Endothelial cell of umbilical vein (primary cell): Measurements from ENCODE around the gene ANP32A. TPM values are rescaled to one million over a fixed set of nuclear protein-coding genes. Genes with fewer than 3 reads are reported as not detected.

Experiments used
- BruUV-seq: library from RNA; stranded (reverse); fragments of 400-500 nt; replicated peaks from 2 replicates; lab custom pipeline; 2021; lab: Mats Ljungman, UMichigan
- CTCF ChIA-PET: fragments of 300-600, 350-600 bp; sonication (Branson Sonifier 250); formaldehyde crosslinking; loops from one replicate; lab custom pipeline; 2021; ENCODE audit warnings: antibody characterized with exemption, inconsistent platforms; lab: Charles Lee
- POLR2A ChIA-PET: fragments of 300-600, 350-600 bp; sonication (Branson Sonifier 250); formaldehyde crosslinking; loops from one replicate; lab custom pipeline; 2021; ENCODE audit warnings: antibody characterized with exemption, inconsistent platforms; lab: Charles Lee
- DNase-seq: peaks from one replicate; pipeline ENCODE4 v3.0.0-alpha.2; 2011; ENCODE audit warnings: low read depth, low spot score
- FAIRE-seq: peaks from 2 replicates; lab custom pipeline; 2011; peaks lifted over from hg19 to GRCh38; lab: Jason Lieb, UNC
- H2AFZ ChIP-seq: 2 replicates; pipeline ENCODE4 v1.6.0; 2012; ENCODE audit warnings: low read depth, low read length, control low read depth, inconsistent platforms
- H3K27ac ChIP-seq: 2 replicates; pipeline ENCODE4 v1.5.1; 2011; ENCODE audit warnings: low read depth, mild to moderate bottlenecking, control low read depth, low read length, moderate library complexity; ENCODE audit not compliant: insufficient read depth
- H3K27me3 ChIP-seq, 2 experiments: 2 replicates each; pipeline versions ENCODE4 v1.6.0 to v1.6.1; 2011; ENCODE audit warnings: low read length in 2 of 2, mixed read lengths in 1 of 2; ENCODE audit not compliant: control insufficient read depth in 2 of 2, insufficient read depth in 2 of 2
- H3K36me3 ChIP-seq, 2 experiments: 2 replicates in 1 of 2; 3 replicates in 1 of 2; pipeline ENCODE4 v1.5.1; 2011; ENCODE audit warnings: low read length in 2 of 2, mild to moderate bottlenecking in 1 of 2, moderate library complexity in 1 of 2; ENCODE audit not compliant: control insufficient read depth in 2 of 2, insufficient read depth in 2 of 2; ENCODE audit errors: extremely low read depth in 1 of 2
- H3K4me1 ChIP-seq: 3 replicates; pipeline ENCODE4 v1.5.1; 2011; ENCODE audit warnings: mild to moderate bottlenecking, low read length; ENCODE audit not compliant: control insufficient read depth, insufficient read depth; ENCODE audit errors: extremely low read depth
- H3K4me2 ChIP-seq: 2 replicates; pipeline ENCODE4 v1.6.1; 2011; ENCODE audit warnings: low read length, control low read depth, mixed read lengths; ENCODE audit not compliant: insufficient read depth
- H3K4me3 ChIP-seq, 3 experiments: fragments of 200-600 bp in 1 of 3; sonication (generic), shearing (Covaris generic) in 1 of 3; replicated peaks in 1 of 3; 2 replicates each; pipeline ENCODE4 v1.5.1; 2011 to 2016; ENCODE audit warnings: control low read depth in 3 of 3, low read length in 3 of 3, mild to moderate bottlenecking in 2 of 3, inconsistent platforms in 1 of 3, low read depth in 1 of 3, moderate library complexity in 1 of 3; ENCODE audit not compliant: insufficient read depth in 1 of 3
- H3K79me2 ChIP-seq: 2 replicates; pipeline ENCODE4 v1.6.0; 2012; ENCODE audit warnings: low read length, inconsistent platforms; ENCODE audit not compliant: control insufficient read depth, insufficient read depth
- H3K9ac ChIP-seq: replicated peaks from 2 replicates; pipeline ENCODE3; 2011; ENCODE audit warnings: low read length, control low read depth; ENCODE audit not compliant: insufficient read depth; ENCODE audit errors: extremely low read depth
- H3K9me1 ChIP-seq: replicated peaks from 3 replicates; pipeline ENCODE4 v1.6.0; 2011; ENCODE audit warnings: mild to moderate bottlenecking, low read length; ENCODE audit not compliant: control insufficient read depth, insufficient read depth; ENCODE audit errors: extremely low read depth
- H3K9me3 ChIP-seq: replicated peaks from 2 replicates; pipeline ENCODE4 v1.5.1; 2012; ENCODE audit warnings: low read length, inconsistent platforms; ENCODE audit not compliant: control insufficient read depth, insufficient read depth
- H4K20me1 ChIP-seq: replicated peaks from 2 replicates; pipeline ENCODE3; 2011; ENCODE audit warnings: mild to moderate bottlenecking, low read length; ENCODE audit not compliant: control insufficient read depth, insufficient read depth; ENCODE audit errors: extremely low read depth
- EZH2 ChIP-seq: IDR thresholded peaks from 2 replicates; pipeline ENCODE4 v1.6.1; 2012; ENCODE audit warnings: borderline replicate concordance, low read depth, mild to moderate bottlenecking, moderate library complexity, low read length, inconsistent platforms; ENCODE audit not compliant: severe bottlenecking
- FOS ChIP-seq: IDR thresholded peaks from 2 replicates; pipeline ENCODE4 v1.6.1; 2011; ENCODE audit warnings: mild to moderate bottlenecking, low read length, moderate library complexity, borderline replicate concordance; ENCODE audit not compliant: insufficient read depth
- GATA2 ChIP-seq: IDR thresholded peaks from 2 replicates; pipeline ENCODE4 v1.7.0; 2011; ENCODE audit warnings: low read depth, mild to moderate bottlenecking, moderate library complexity, mixed read lengths, low read length; ENCODE audit not compliant: insufficient read length, insufficient read depth
- JUN ChIP-seq: IDR thresholded peaks from 2 replicates; pipeline ENCODE4 v1.6.1; 2011; ENCODE audit warnings: borderline replicate concordance, low read depth; ENCODE audit not compliant: insufficient read length, insufficient read depth
- MYC ChIP-seq: IDR thresholded peaks from one replicate; pipeline ENCODE4 v1.6.1; 2011; ENCODE audit warnings: mild to moderate bottlenecking, low read depth, low read length
- POLR2A ChIP-seq: IDR thresholded peaks from 2 replicates; pipeline ENCODE4 v1.6.1; 2012; ENCODE audit warnings: low read depth, mild to moderate bottlenecking, control low read depth, low read length
- POLR2AphosphoS5 ChIP-seq: IDR thresholded peaks from 2 replicates; pipeline ENCODE4 v1.6.1; 2012; ENCODE audit warnings: low read depth, mild to moderate bottlenecking, control low read depth, low read length, moderate library complexity; ENCODE audit not compliant: insufficient read depth
- dilution Hi-C: fragments of 300-500 bp; cut with MboI; formaldehyde crosslinking; loops from one replicate; pipeline ENCODE4 v1.15.0; 2019; ENCODE audit warnings: low sequenced_read_pairs; ENCODE audit not compliant: extremely low pct_ligation_motif_present
- intact Hi-C: fragments of 100-400 bp; cut with micrococcal nuclease; formaldehyde crosslinking; loops from one replicate; pipeline ENCODE4 v1.10.0; 2022
- polyA plus RNA-seq, 4 experiments: library from polyadenylated mRNA; depleted of rRNA in 3 of 4; stranded (reverse) in 3 of 4; unstranded in 1 of 4; fragments of >200 nt; gene quantifications; 2 replicates each; pipeline versions ENCODE4 v1.2.1 to v1.2.3, GENCODE V29; 2011 to 2012; ENCODE audit warnings: missing spikeins in 1 of 4
- total RNA-seq: library from RNA; stranded (reverse); gene quantifications from 2 replicates; pipeline ENCODE4 v1.2.3, GENCODE V29; 2021
- TF ChIP-seq, protein P1 (sequence below), 2 donors: IDR thresholded peaks; 1 replicate in 1 of 2; 2 replicates in 1 of 2; pipeline ENCODE4 v1.5.1; 2011; ENCODE audit warnings: low read length in 2 of 2, mild to moderate bottlenecking in 2 of 2, moderate library complexity in 2 of 2, control low read depth in 1 of 2, inconsistent platforms in 1 of 2, low read depth in 1 of 2; ENCODE audit not compliant: insufficient read depth in 1 of 2; ENCODE audit errors: extremely low read depth in 1 of 2
- TF ChIP-seq, protein P2 (sequence below): IDR thresholded peaks from 2 replicates; pipeline ENCODE4 v1.6.1; 2011; ENCODE audit not compliant: insufficient read depth, insufficient read length

Gene ANP32A
- total and polyA plus RNA-seq, 2 donors (not counting 3 experiments of a cell fraction or from before 2014, with no cell fraction given) = 37.9 to 169 TPM

DNA sequence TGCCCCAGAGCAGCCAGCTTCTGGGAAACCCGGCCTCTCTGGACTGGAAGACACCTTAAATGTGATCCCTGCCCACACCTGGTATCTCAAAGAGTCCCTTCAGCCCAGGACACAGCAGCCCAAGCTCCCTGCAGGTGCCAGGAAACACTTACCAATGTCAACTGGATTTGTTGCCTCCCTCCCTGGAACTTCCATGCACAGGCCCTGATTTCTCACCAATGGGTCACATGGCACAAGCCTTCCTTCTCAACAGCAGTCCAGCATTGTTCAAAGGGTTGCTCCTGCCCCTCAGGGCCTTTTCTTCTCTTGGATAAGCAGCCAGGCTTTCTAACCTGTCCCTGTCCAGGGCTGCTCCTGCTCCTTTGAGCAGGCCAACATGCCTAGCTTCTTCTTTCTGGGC, 31.6 kb downstream of the ANP32A start:
- no peak for FAIRE-seq
- H2AFZ ChIP-seq = no peak overlapping the region
- H3K4me1 ChIP-seq = peaks cover 11% of the 10 kb centered on the region
- H3K4me2 ChIP-seq = no peak overlapping the region
- no peak overlapping the region for H3K9ac ChIP-seq
- TF ChIP-seq MYC (no peak), GATA2 (no peak), POLR2AphosphoS5 (no peak), POLR2A (no peak), JUN (no peak), FOS (no peak), EZH2 (no peak)
- TF ChIP-seq, protein P1, sequence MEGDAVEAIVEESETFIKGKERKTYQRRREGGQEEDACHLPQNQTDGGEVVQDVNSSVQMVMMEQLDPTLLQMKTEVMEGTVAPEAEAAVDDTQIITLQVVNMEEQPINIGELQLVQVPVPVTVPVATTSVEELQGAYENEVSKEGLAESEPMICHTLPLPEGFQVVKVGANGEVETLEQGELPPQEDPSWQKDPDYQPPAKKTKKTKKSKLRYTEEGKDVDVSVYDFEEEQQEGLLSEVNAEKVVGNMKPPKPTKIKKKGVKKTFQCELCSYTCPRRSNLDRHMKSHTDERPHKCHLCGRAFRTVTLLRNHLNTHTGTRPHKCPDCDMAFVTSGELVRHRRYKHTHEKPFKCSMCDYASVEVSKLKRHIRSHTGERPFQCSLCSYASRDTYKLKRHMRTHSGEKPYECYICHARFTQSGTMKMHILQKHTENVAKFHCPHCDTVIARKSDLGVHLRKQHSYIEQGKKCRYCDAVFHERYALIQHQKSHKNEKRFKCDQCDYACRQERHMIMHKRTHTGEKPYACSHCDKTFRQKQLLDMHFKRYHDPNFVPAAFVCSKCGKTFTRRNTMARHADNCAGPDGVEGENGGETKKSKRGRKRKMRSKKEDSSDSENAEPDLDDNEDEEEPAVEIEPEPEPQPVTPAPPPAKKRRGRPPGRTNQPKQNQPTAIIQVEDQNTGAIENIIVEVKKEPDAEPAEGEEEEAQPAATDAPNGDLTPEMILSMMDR (IDR thresholded peaks at IDR 0.05; ENCODE audit: extremely low read depth in 1 of 2, insufficient read depth in 1 of 2, low read depth in 1 of 2, low read length in 2 of 2) = no peak
- TF ChIP-seq, protein P2, sequence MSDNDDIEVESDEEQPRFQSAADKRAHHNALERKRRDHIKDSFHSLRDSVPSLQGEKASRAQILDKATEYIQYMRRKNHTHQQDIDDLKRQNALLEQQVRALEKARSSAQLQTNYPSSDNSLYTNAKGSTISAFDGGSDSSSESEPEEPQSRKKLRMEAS = no peak
- CTCF ChIA-PET = interaction anchor here (1.2 to 1.6 kb wide), 3 partner anchors 10 to 87 kb away, joined by 3 to 5 read pairs (median 3); no protein-coding TSS in a partner anchor
- H4K20me1 ChIP-seq = no peaks in the 10 kb centered on the region
- H3K27me3 ChIP-seq = no peaks in the 10 kb centered on the region
- H3K36me3 ChIP-seq = peaks cover 5 to 19% of the 10 kb centered on the region in 2 experiments
- POLR2A ChIA-PET = no interaction called here
- no peaks in the 10 kb centered on the region for H3K9me1 ChIP-seq
- BruUV-seq = no TSS peak
- no peak overlapping the region for H3K4me3 ChIP-seq
- H3K9me3 ChIP-seq = no peaks in the 10 kb centered on the region
- intact Hi-C loops = no loop called here
- no peak overlapping the region for H3K27ac ChIP-seq
- peaks cover 50% of the 10 kb centered on the region for H3K79me2 ChIP-seq
- dilution Hi-C loops = no loop called here
- peak; percentile 34 for DNase-seq
